OCI-LY3 (cell line): ENCODE data around the gene IWS1.

Source experiments
- CTCF ChIP-seq: fragments of 200-600, 300-600 bp; sonication (generic); IDR thresholded peaks from 2 replicates; pipeline ENCODE4 v1.5.1; 2014; ENCODE audit warnings: antibody characterized with exemption, low read length, low read depth
- EZH2phosphoT487 ChIP-seq: fragments of 200-600 bp; shearing (Covaris generic); IDR thresholded peaks from 2 replicates; pipeline ENCODE4 v1.6.1; 2018; ENCODE audit warnings: antibody characterized with exemption, mixed run types, low read depth

- TF ChIP-seq CTCF (no peak), EZH2phosphoT487 (no peak)
These were observed 17.7 kb downstream of the IWS1 start for GRCh38 chr2:127508631-127509034.
